HL-60 (cell line): ENCODE measurements around the gene EGFR.

Experiments
- DNase-seq, 2 experiments: peaks; one replicate each; pipeline ENCODE4 v3.0.0-alpha.2; 2010 to 2020; ENCODE audit warnings: low read depth in 1 of 2, low spot score in 1 of 2
- H3K27ac ChIP-seq: fragments of 250-450 bp; sonication (Bioruptor Pico); replicated peaks from 2 replicates; pipeline ENCODE4 v1.5.1; 2020; ENCODE audit warnings: mild to moderate bottlenecking, moderate library complexity
- H3K27me3 ChIP-seq: fragments of 250-450 bp; sonication (Bioruptor Pico); 2 replicates; pipeline ENCODE4 v1.5.1; 2021; ENCODE audit warnings: mild to moderate bottlenecking, moderate library complexity; ENCODE audit not compliant: insufficient read depth, poor library complexity, severe bottlenecking
- H3K4me3 ChIP-seq: replicated peaks from 2 replicates; pipeline ENCODE4 v1.5.1; 2011; ENCODE audit warnings: mild to moderate bottlenecking, control low read depth, low read length; ENCODE audit not compliant: insufficient read depth
- GABPA ChIP-seq: IDR thresholded peaks from 2 replicates; pipeline ENCODE4 v1.6.1; 2012; ENCODE audit warnings: low read depth
- POLR2AphosphoS5 ChIP-seq: IDR thresholded peaks from 2 replicates; pipeline ENCODE4 v1.6.1; 2012; ENCODE audit warnings: low read depth
- SPI1 ChIP-seq: IDR thresholded peaks from 2 replicates; pipeline ENCODE4 v1.6.1; 2012; ENCODE audit warnings: low read depth, mild to moderate bottlenecking, borderline replicate concordance
- TF ChIP-seq, protein P1 (sequence below): IDR thresholded peaks from one replicate; pipeline ENCODE4 v1.5.1; 2011; ENCODE audit warnings: low read length, control low read depth, inconsistent platforms; ENCODE audit not compliant: insufficient read depth
- TF ChIP-seq, protein P2 (sequence below): IDR thresholded peaks from 2 replicates; pipeline ENCODE4 v1.6.1; 2012; ENCODE audit warnings: low read depth; ENCODE audit not compliant: insufficient replicate concordance

EGFR gene

DNA sequence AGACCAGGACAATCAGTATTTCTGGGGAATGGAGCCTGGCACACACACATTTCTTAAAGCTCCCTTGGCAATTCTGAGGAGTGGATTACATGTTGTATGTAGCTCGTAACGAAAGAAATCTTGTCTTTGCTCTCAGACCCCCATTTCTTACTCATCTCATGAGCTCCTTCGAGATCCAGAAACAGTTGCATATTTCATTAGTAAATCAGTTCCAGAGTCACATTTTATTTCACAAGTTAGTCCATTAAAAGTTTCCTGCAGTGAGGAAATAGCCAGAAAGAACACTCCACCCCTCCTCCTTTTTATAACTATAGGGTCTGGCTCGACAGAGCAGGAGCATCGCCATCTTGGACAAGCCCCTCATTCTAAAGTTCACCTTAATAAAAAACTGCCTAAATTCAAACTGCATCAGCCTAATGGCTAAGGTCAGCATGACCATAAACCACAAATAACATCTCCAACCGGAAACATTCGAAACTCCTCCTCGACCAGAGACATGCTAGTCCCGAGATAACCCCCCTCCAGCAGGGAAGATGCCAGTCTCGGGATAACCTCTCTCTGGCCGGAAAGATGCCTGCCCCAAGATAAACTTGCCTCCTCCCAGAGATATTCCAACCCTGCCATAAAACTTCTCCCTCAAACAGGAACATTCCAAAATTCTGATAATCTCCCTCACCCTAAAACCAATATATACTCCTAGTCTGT lies 7.4 kb downstream of the EGFR start:
- Histone ChIP-seq H3K27me3 (no peaks in the 10 kb centered on the region), H3K4me3 (no peak overlapping the region), H3K27ac (no peak overlapping the region)
- TF ChIP-seq POLR2AphosphoS5 (no peak), GABPA (no peak), SPI1 (no peak)
- TF ChIP-seq, protein P1, sequence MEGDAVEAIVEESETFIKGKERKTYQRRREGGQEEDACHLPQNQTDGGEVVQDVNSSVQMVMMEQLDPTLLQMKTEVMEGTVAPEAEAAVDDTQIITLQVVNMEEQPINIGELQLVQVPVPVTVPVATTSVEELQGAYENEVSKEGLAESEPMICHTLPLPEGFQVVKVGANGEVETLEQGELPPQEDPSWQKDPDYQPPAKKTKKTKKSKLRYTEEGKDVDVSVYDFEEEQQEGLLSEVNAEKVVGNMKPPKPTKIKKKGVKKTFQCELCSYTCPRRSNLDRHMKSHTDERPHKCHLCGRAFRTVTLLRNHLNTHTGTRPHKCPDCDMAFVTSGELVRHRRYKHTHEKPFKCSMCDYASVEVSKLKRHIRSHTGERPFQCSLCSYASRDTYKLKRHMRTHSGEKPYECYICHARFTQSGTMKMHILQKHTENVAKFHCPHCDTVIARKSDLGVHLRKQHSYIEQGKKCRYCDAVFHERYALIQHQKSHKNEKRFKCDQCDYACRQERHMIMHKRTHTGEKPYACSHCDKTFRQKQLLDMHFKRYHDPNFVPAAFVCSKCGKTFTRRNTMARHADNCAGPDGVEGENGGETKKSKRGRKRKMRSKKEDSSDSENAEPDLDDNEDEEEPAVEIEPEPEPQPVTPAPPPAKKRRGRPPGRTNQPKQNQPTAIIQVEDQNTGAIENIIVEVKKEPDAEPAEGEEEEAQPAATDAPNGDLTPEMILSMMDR: no peak
- TF ChIP-seq, protein P2, sequence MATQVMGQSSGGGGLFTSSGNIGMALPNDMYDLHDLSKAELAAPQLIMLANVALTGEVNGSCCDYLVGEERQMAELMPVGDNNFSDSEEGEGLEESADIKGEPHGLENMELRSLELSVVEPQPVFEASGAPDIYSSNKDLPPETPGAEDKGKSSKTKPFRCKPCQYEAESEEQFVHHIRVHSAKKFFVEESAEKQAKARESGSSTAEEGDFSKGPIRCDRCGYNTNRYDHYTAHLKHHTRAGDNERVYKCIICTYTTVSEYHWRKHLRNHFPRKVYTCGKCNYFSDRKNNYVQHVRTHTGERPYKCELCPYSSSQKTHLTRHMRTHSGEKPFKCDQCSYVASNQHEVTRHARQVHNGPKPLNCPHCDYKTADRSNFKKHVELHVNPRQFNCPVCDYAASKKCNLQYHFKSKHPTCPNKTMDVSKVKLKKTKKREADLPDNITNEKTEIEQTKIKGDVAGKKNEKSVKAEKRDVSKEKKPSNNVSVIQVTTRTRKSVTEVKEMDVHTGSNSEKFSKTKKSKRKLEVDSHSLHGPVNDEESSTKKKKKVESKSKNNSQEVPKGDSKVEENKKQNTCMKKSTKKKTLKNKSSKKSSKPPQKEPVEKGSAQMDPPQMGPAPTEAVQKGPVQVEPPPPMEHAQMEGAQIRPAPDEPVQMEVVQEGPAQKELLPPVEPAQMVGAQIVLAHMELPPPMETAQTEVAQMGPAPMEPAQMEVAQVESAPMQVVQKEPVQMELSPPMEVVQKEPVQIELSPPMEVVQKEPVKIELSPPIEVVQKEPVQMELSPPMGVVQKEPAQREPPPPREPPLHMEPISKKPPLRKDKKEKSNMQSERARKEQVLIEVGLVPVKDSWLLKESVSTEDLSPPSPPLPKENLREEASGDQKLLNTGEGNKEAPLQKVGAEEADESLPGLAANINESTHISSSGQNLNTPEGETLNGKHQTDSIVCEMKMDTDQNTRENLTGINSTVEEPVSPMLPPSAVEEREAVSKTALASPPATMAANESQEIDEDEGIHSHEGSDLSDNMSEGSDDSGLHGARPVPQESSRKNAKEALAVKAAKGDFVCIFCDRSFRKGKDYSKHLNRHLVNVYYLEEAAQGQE: no peak
- no peak for DNase-seq

DNA sequence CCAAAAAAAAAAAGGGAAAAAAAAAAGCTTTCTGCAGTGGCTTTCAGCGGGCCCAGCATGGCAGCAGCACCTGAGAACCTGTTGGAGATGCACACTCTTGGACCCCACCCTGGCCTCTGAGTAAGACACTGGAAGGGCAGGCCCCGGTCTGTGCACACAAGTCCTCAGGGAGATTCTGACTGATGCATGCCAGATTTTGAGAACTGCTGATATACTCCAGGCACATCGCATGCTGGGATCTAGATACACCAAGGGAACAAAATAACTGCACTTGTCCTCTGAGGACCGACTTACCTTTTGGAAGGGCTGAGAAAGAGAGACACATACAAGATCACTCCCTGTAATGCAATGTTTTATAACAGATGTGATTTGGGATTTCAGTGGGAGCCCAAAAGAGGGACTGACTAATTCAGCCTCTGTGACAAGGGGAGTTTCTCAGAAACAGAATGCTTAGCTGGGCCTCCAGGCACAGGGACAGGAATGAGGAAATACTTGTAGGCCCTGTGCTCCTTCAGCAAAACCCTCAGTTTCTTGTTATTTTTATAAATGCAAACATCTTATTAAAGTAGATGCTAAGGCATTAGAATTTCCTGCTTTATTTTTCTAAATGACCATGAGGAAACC lies 8.2 kb downstream of the EGFR start:
- Histone ChIP-seq H3K4me3 (no peak overlapping the region), H3K27me3 (no peaks in the 10 kb centered on the region), H3K27ac (no peak overlapping the region)
- DNase-seq: no peak
- TF ChIP-seq, protein P1: no peak
- TF ChIP-seq SPI1: no peak
- TF ChIP-seq POLR2AphosphoS5: no peak
- TF ChIP-seq, protein P2: no peak
- no peak for TF ChIP-seq GABPA

DNA sequence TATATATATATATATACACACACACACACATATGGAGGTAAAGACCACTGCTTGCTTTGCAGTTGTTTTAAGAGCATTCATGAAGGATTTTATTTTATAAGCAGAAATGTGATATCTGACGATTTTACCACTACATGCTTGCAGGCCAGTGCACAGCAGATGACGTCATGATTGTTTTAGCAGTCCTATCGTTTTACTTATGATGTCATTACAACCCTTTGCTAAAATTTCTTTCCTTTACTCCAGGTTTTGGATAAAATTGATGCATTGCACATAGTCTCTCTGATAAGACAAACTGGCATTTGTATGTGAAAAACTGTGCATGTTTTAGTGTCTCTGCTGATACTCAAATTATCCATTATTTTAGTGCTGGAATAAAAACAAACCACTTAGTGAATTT lies 9.2 kb downstream of the EGFR start:
- no peak for TF ChIP-seq SPI1
- TF ChIP-seq POLR2AphosphoS5: no peak
- TF ChIP-seq, protein P1: no peak
- TF ChIP-seq GABPA: no peak
- TF ChIP-seq, protein P2: no peak
- Histone ChIP-seq H3K4me3 (no peak overlapping the region), H3K27ac (no peak overlapping the region), H3K27me3 (no peaks in the 10 kb centered on the region)
- DNase-seq: no peak
